Suprapubic skin (tissue), 4 donors: ENCODE results near the gene DUOXA2. TPM values are rescaled to one million over a fixed set of nuclear protein-coding genes. Genes with fewer than 3 reads are reported as not detected.

Source experiments
- DNase-seq, 2 donors: peaks; one replicate each; pipeline ENCODE4 v3.0.0-alpha.2; 2019; ENCODE audit warnings: low spot score in 2 of 2
- H3K27ac ChIP-seq: fragments of 200-600 bp; sonication (generic); one replicate; pipeline ENCODE4 v1.5.1; 2019
- H3K27me3 ChIP-seq: fragments of 200-600 bp; sonication (generic); one replicate; pipeline ENCODE4 v1.5.1; 2019
- H3K36me3 ChIP-seq: fragments of 200-600 bp; sonication (generic); one replicate; pipeline ENCODE4 v1.5.1; 2019
- H3K4me1 ChIP-seq: fragments of 200-600 bp; sonication (generic); one replicate; pipeline ENCODE4 v1.5.1; 2019
- H3K4me3 ChIP-seq: fragments of 200-600 bp; sonication (generic); one replicate; pipeline ENCODE4 v1.5.1; 2019; ENCODE audit warnings: mild to moderate bottlenecking
- H3K9me3 ChIP-seq: fragments of 200-600 bp; sonication (generic); one replicate; pipeline ENCODE4 v1.5.1; 2019
- CTCF ChIP-seq, 2 donors: fragments of 200-600 bp in 1 of 2; fragments of 450-650 bp in 1 of 2; sonication (generic) in 1 of 2; IDR thresholded peaks; one replicate each; pipeline ENCODE4 v1.5.1; 2016 to 2019; ENCODE audit warnings: antibody characterized with exemption in 2 of 2, mild to moderate bottlenecking in 1 of 2, moderate library complexity in 1 of 2
- EP300 ChIP-seq: sonication (generic); formaldehyde crosslinking; IDR thresholded peaks from one replicate; pipeline ENCODE4 v1.6.1; 2017; ENCODE audit warnings: antibody characterized with exemption
- POLR2A ChIP-seq, 2 donors: fragments of 450-650 bp; IDR thresholded peaks; one replicate each; pipeline ENCODE4 v1.6.1; 2017; ENCODE audit warnings: antibody characterized with exemption in 2 of 2, mild to moderate bottlenecking in 2 of 2, moderate library complexity in 2 of 2
- POLR2AphosphoS5 ChIP-seq, 3 donors: sonication (generic); formaldehyde crosslinking; IDR thresholded peaks; one replicate each; pipeline ENCODE4 v1.6.1; 2017; ENCODE audit warnings: antibody characterized with exemption in 3 of 3
- WGBS: methylation state at CpG from one replicate; pipeline ENCODE4 v1.1.5; 2018; 5-methylcytosine and 5-hydroxymethylcytosine counted together
- total RNA-seq, 4 donors: library from RNA; depleted of rRNA; stranded (reverse); fragments of >200 nt; gene quantifications; one replicate each; pipeline ENCODE4 v1.1.0, GENCODE V29; 2016

The DUOXA2 gene
- total RNA-seq, 4 donors from 2014 or later, result not detected

GRCh38 chr15:45091576-45091975 is 22.6 kb upstream of the DUOXA2 start:
- no peak for DNase-seq
- no peaks in the 10 kb centered on the region for H3K9me3 ChIP-seq
- 57% methylated on average over 2 of the region's 2 CpGs for WGBS
- no peaks in the 10 kb centered on the region for H3K36me3 ChIP-seq
- TF ChIP-seq POLR2A (IDR thresholded peaks at IDR 0.05) (no peak), EP300 (no peak), POLR2AphosphoS5 (IDR thresholded peaks at IDR 0.05) (no peak), CTCF (IDR thresholded peaks at IDR 0.05) (no peak)
- no peak overlapping the region for H3K4me3 ChIP-seq
- H3K27ac ChIP-seq, result no peak overlapping the region
- H3K27me3 ChIP-seq, result no peaks in the 10 kb centered on the region
- H3K4me1 ChIP-seq, result no peaks in the 10 kb centered on the region

- TF ChIP-seq POLR2AphosphoS5 (IDR thresholded peaks at IDR 0.05) (no peak), EP300 (no peak), CTCF (IDR thresholded peaks at IDR 0.05) (no peak), POLR2A (IDR thresholded peaks at IDR 0.05) (no peak)
- Histone ChIP-seq H3K9me3 (no peaks in the 10 kb centered on the region), H3K36me3 (no peaks in the 10 kb centered on the region), H3K27ac (no peak overlapping the region), H3K4me1 (no peaks in the 10 kb centered on the region), H3K4me3 (no peak overlapping the region), H3K27me3 (no peaks in the 10 kb centered on the region)
- 89% methylated on average over 4 of the region's 4 CpGs for WGBS
- DNase-seq, result no peak
These were observed 21.1 kb upstream of the DUOXA2 start for GRCh38 chr15:45093013-45093412.

- 92% methylated on average over 11 of the region's 11 CpGs for WGBS
These were observed 20.3 kb upstream of the DUOXA2 start for GRCh38 chr15:45093622-45094357.

GRCh38 chr15:45094358-45094730 is 19.8 kb upstream of the DUOXA2 start:
- Histone ChIP-seq H3K9me3 (no peaks in the 10 kb centered on the region), H3K4me3 (no peak overlapping the region), H3K4me1 (no peaks in the 10 kb centered on the region), H3K27me3 (no peaks in the 10 kb centered on the region), H3K27ac (no peak overlapping the region), H3K36me3 (no peaks in the 10 kb centered on the region)
- TF ChIP-seq CTCF (IDR thresholded peaks at IDR 0.05) (no peak), EP300 (no peak), POLR2A (IDR thresholded peaks at IDR 0.05) (no peak), POLR2AphosphoS5 (IDR thresholded peaks at IDR 0.05) (no peak)
- DNase-seq, result peak in 1 of 2 donors; percentile 47
- WGBS, result 86% methylated on average over 8 of the region's 9 CpGs

More at GRCh38 chr15:45093622-45094357, 20.3 kb upstream of the DUOXA2 start:
- Histone ChIP-seq H3K27me3 (no peaks in the 10 kb centered on the region), H3K4me1 (no peaks in the 10 kb centered on the region), H3K9me3 (no peaks in the 10 kb centered on the region), H3K4me3 (no peak overlapping the region), H3K27ac (no peak overlapping the region), H3K36me3 (no peaks in the 10 kb centered on the region)
- TF ChIP-seq CTCF (IDR thresholded peaks at IDR 0.05), result no peak
- no peak for TF ChIP-seq POLR2AphosphoS5 (IDR thresholded peaks at IDR 0.05)
- TF ChIP-seq EP300, result no peak
- TF ChIP-seq POLR2A (IDR thresholded peaks at IDR 0.05), result no peak
- no peak for DNase-seq

GRCh38 chr15:45095661-45096060 is 18.5 kb upstream of the DUOXA2 start:
- no peaks in the 10 kb centered on the region for H3K36me3 ChIP-seq
- no peaks in the 10 kb centered on the region for H3K9me3 ChIP-seq
- no peaks in the 10 kb centered on the region for H3K27me3 ChIP-seq
- WGBS, result 96% methylated on average over 11 of the region's 11 CpGs
- no peak overlapping the region for H3K4me3 ChIP-seq
- no peaks in the 10 kb centered on the region for H3K4me1 ChIP-seq
- no peak overlapping the region for H3K27ac ChIP-seq
- peak in 1 of 2 donors; percentile 50 for DNase-seq
- TF ChIP-seq POLR2AphosphoS5 (IDR thresholded peaks at IDR 0.05) (no peak), EP300 (no peak), CTCF (IDR thresholded peaks at IDR 0.05) (no peak), POLR2A (IDR thresholded peaks at IDR 0.05) (no peak)
